ENCODE data around the gene UNC5B. TPM values are rescaled to one million over a fixed set of nuclear protein-coding genes. Genes with fewer than 3 reads are reported as not detected.

UNC5B gene
- polyA plus RNA-seq, 3 donors = 0.04 to 0.72 TPM; not detected in 1

DNA sequence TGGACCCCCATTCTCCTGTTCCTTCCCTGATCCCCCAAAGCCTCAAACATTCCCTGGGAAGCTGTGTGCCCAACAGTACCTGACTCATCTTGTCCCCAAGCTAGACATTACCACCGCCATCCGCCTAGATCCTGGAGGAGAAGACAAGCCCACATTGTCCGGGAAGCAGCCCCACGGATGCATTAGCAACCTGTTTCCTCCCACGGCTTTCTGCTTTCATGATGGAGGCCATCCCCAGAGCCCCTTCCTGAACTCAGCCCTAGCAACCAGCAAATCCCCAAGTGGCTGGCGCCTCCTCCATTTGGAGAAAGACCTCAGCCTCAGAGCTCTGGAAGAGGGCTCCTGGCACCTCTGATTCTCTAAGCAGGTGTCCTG is 104.4 kb downstream of the UNC5B start:
- peaks cover 54% of the 10 kb centered on the region for H3K4me1 Mint-ChIP-seq
- Histone ChIP-seq H3K79me2 (ENCODE audit: insufficient read depth, low read length) (peaks cover 24% of the 10 kb centered on the region), H2AFZ (ENCODE audit: insufficient read depth, low read depth, low read length, poor library complexity, severe bottlenecking) (peak overlapping the region; percentile 48), H3K4me3 (replicated peaks in 1 of 3; ENCODE audit: low read depth in 2 of 3, low read length in 3 of 3) (peak overlapping the region in 1 of 3 experiments; percentile 10), H3K4me1 (ENCODE audit: control insufficient read depth in 1 of 2, insufficient read depth in 2 of 2, low read length in 2 of 2) (peaks cover 49 to 62% of the 10 kb centered on the region in 2 donors), H3K27ac (ENCODE audit: low read depth in 1 of 2, low read length in 2 of 2) (peak overlapping the region in 1 of 2 donors; percentile 59), H3K36me3 (replicated peaks in 1 of 2; ENCODE audit: control insufficient read depth in 1 of 2, insufficient read depth in 2 of 2, low read length in 2 of 2) (no peaks in the 10 kb centered on the region), H4K20me1 (ENCODE audit: insufficient read depth, low read length) (peaks cover 7% of the 10 kb centered on the region), H3K27me3 (ENCODE audit: control insufficient read depth in 2 of 2, insufficient read depth in 2 of 2, low read length in 2 of 2) (no peaks in the 10 kb centered on the region), H3K4me2 (replicated peaks; ENCODE audit: extremely low read depth, low read length, poor library complexity, severe bottlenecking) (no peak overlapping the region), H3K9ac (ENCODE audit: insufficient read depth, low read length, poor library complexity, severe bottlenecking) (no peak overlapping the region), H3K9me3 (replicated peaks in 1 of 2; ENCODE audit: control insufficient read depth in 1 of 2, insufficient read depth in 1 of 2, low read length in 2 of 2) (no peaks in the 10 kb centered on the region)
- peak in 1 of 3 donors; percentile 21 for DNase-seq
- H3K27me3 Mint-ChIP-seq (ENCODE audit: low read depth in 3 of 3) = peaks cover 0 to 5% (median 3%) of the 10 kb centered on the region in 3 donors
- H3K4me3 Mint-ChIP-seq = peak overlapping the region in 1 of 2 donors; percentile 37
- H3K9me3 Mint-ChIP-seq = peaks cover 0 to under 1% (median 0%) of the 10 kb centered on the region in 7 donors
- TF ChIP-seq CTCF (IDR thresholded peaks at IDR 0.05) = no peak
- no peaks in the 10 kb centered on the region for H3K36me3 Mint-ChIP-seq
- peak overlapping the region; percentile 37 to 85 (median 81) for H3K27ac Mint-ChIP-seq
- 12% methylated on average over 6 of the region's 6 CpGs for WGBS (ENCODE audit: insufficient coverage)
- intact Hi-C loops (cut with micrococcal nuclease) = loop anchor here (5.0 to 10.0 kb wide), 5 partner anchors 61 to 588 kb away; no protein-coding TSS in a partner anchor

DNA sequence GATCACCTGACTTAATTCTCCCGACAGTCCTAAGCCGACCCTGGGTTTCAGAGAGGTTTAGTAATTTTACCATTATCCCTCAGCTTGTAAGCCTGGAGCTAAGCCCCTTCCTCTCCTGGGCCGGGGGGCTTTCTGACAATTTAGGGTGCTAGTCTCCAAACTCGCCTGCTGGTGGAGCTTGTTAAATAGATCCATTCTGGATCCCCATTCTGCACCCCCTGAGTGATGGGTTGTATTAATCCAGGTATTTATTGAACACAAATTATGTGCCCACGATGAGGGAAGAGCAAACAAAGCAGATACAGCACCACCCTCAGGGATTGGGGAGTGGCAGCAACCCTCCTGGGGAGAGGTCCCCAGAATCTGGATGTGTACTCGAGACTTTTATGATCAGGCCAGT is 105.4 kb downstream of the UNC5B start:
- Histone ChIP-seq H3K4me1 (ENCODE audit: control insufficient read depth in 1 of 2, insufficient read depth in 2 of 2, low read length in 2 of 2) (peaks cover 49 to 62% of the 10 kb centered on the region in 2 donors), H3K79me2 (ENCODE audit: insufficient read depth, low read length) (peaks cover 25% of the 10 kb centered on the region), H3K36me3 (replicated peaks in 1 of 2; ENCODE audit: control insufficient read depth in 1 of 2, insufficient read depth in 2 of 2, low read length in 2 of 2) (peaks cover 1 to 4% of the 10 kb centered on the region in 2 donors), H3K27ac (ENCODE audit: low read depth in 1 of 2, low read length in 2 of 2) (no peak overlapping the region), H3K27me3 (ENCODE audit: control insufficient read depth in 2 of 2, insufficient read depth in 2 of 2, low read length in 2 of 2) (no peaks in the 10 kb centered on the region), H4K20me1 (ENCODE audit: insufficient read depth, low read length) (peaks cover 11% of the 10 kb centered on the region), H2AFZ (ENCODE audit: insufficient read depth, low read depth, low read length, poor library complexity, severe bottlenecking) (no peak overlapping the region), H3K9me3 (replicated peaks in 1 of 2; ENCODE audit: control insufficient read depth in 1 of 2, insufficient read depth in 1 of 2, low read length in 2 of 2) (no peaks in the 10 kb centered on the region), H3K4me2 (replicated peaks; ENCODE audit: extremely low read depth, low read length, poor library complexity, severe bottlenecking) (no peak overlapping the region), H3K4me3 (replicated peaks in 1 of 3; ENCODE audit: low read depth in 2 of 3, low read length in 3 of 3) (no peak overlapping the region), H3K9ac (ENCODE audit: insufficient read depth, low read length, poor library complexity, severe bottlenecking) (no peak overlapping the region)
- Mint-ChIP-seq H3K4me1 (peaks cover 59% of the 10 kb centered on the region), H3K27ac (peak overlapping the region in 1 of 7 donors; percentile 43), H3K4me3 (peak overlapping the region in 1 of 2 donors; percentile 0), H3K9me3 (no peaks in the 10 kb centered on the region), H3K27me3 (ENCODE audit: low read depth in 3 of 3) (peaks cover 0 to 7% (median 3%) of the 10 kb centered on the region in 3 donors), H3K36me3 (peaks cover 4 to 7% of the 10 kb centered on the region in 2 donors)
- intact Hi-C loops (cut with micrococcal nuclease) = loop anchor here (5.0 to 10.0 kb wide), 5 partner anchors 60 to 587 kb away; no protein-coding TSS in a partner anchor
- no CpG with 5 or more reads among the region's 6 CpGs for WGBS (ENCODE audit: insufficient coverage)
- DNase-seq = no peak
- no peak for TF ChIP-seq CTCF (IDR thresholded peaks at IDR 0.05)

Measured in CD14-positive monocyte (primary cell).